NOMO-1 treated with DMSO at 0.1 percent for 48 hours (cell line): Measurements from ENCODE around the gene ZNF566.
"Not testable (repeated sequence)": the region's sequence is repeated elsewhere in the genome, so short reads cannot be mapped to it uniquely, and the experiment has no call there.

ENCODE experiments used
- DNase-seq: peaks from one replicate; lab custom pipeline; 2025; ENCODE audit not compliant: unreplicated experiment; lab: John Stamatoyannopoulos, UW

The ZNF566 gene

GRCh38 chr19:36489118-36489919 is at the start of gene ZNF566:
Gene ZNF566 (minus strand): TSS chr19:36489561. CDS start chr19:36476557, 13,004 bp downstream.
- peak; percentile 93 for DNase-seq

- DNase-seq: no peak
Observed at GRCh38 chr19:36528921-36529518, 39.7 kb upstream of the ZNF566 start.

GRCh38 chr19:36528194-36528920 is 39.0 kb upstream of the ZNF566 start, which contains the start of gene ZNF260:
Gene ZNF260 (minus strand): TSS chr19:36528271. CDS start chr19:36515238, 13,033 bp downstream.
- peak; percentile 94 for DNase-seq

- no peak for DNase-seq
Observed at GRCh38 chr19:36527873-36528193, 38.5 kb upstream of the ZNF566 start.

GRCh38 chr19:36527341-36527740 is 38.0 kb upstream of the ZNF566 start:
- no peak for DNase-seq

- DNase-seq: no peak
Observed at GRCh38 chr19:36526581-36526980, 37.2 kb upstream of the ZNF566 start.

- DNase-seq: no peak
Observed at GRCh38 chr19:36524617-36525016, 35.3 kb upstream of the ZNF566 start.

GRCh38 chr19:36514012-36514612 is 24.8 kb upstream of the ZNF566 start:
- no peak for DNase-seq

- DNase-seq: no peak
Observed at GRCh38 chr19:36508325-36508724, 19.0 kb upstream of the ZNF566 start.

- no peak for DNase-seq
Observed at GRCh38 chr19:36501973-36502372, 12.6 kb upstream of the ZNF566 start.

GRCh38 chr19:36497001-36497400 is 7.6 kb upstream of the ZNF566 start:
- no peak for DNase-seq

- not testable (repeated sequence) for DNase-seq
Observed at GRCh38 chr19:36492689-36493453, 3.5 kb upstream of the ZNF566 start.

- DNase-seq: not testable (repeated sequence)
Observed at GRCh38 chr19:36490846-36491245, 1.5 kb upstream of the ZNF566 start.

GRCh38 chr19:36489920-36490415 is 607 bp upstream of the ZNF566 start:
- peak; percentile 91 for DNase-seq

- peak; percentile 37 for DNase-seq
Observed at GRCh38 chr19:36488846-36489117, 579 bp downstream of the ZNF566 start.

- DNase-seq: no peak
Observed at GRCh38 chr19:36488118-36488845, 1.1 kb downstream of the ZNF566 start.

- DNase-seq: peak; percentile 25
Observed at GRCh38 chr19:36483653-36484052, 5.7 kb downstream of the ZNF566 start.

- no peak for DNase-seq
Observed at GRCh38 chr19:36482876-36483275, 6.5 kb downstream of the ZNF566 start.

- DNase-seq: no peak
Observed at GRCh38 chr19:36460046-36460445, 29.3 kb downstream of the ZNF566 start.

GRCh38 chr19:36456831-36457230 is 32.5 kb downstream of the ZNF566 start:
- no peak for DNase-seq
